ENCODE results near the gene TJAP1.

TJAP1 gene

DNA sequence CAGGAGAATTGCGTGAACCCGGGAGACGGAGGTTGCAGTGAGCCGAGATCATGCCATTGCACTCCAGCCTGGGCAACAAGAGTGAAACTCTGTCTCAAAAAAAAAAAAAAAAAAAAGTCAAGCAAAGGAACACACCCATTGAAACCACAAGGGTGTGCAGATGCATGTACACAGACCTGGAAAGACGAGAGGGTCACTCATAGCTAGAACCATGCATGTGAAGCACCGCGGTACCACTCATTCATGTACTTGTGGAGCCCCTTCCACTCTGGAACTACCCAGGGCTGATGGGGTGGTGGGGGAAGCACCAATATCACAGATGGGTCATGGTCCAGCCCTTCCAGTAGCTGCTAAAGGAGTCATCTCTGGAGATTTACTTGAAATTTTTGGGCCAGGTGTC, 7.4 kb upstream of the TJAP1 start:
- Histone ChIP-seq H3K27ac (ENCODE audit: low read depth, low read length) (no peak overlapping the region), H3K4me2 (ENCODE audit: low read depth, low read length, poor library complexity, severe bottlenecking) (no peak overlapping the region), H3K9ac (ENCODE audit: low read length) (no peak overlapping the region), H3K4me3 (ENCODE audit: insufficient read depth, low read length, poor library complexity, severe bottlenecking) (no peak overlapping the region), H2AFZ (ENCODE audit: low read depth, low read length, severe bottlenecking) (no peak overlapping the region), H3K9me3 (ENCODE audit: insufficient read depth, low read length) (no peaks in the 10 kb centered on the region), H3K79me2 (ENCODE audit: insufficient read depth, low read length) (no peaks in the 10 kb centered on the region), H3K9me2 (replicated peaks; ENCODE audit: insufficient read depth, low read length) (no peaks in the 10 kb centered on the region), H3K36me3 (ENCODE audit: low read length) (no peaks in the 10 kb centered on the region), H3F3A (ENCODE audit: insufficient read depth) (no peaks in the 10 kb centered on the region), H4K20me1 (ENCODE audit: low read depth, low read length) (no peaks in the 10 kb centered on the region), H3K27me3 (ENCODE audit: low read length) (no peaks in the 10 kb centered on the region)
- no peak for TF ChIP-seq EZH2phosphoT487 (conservative IDR thresholded peaks at IDR 0.05; ENCODE audit: low read length)
- TF ChIP-seq, protein P1, sequence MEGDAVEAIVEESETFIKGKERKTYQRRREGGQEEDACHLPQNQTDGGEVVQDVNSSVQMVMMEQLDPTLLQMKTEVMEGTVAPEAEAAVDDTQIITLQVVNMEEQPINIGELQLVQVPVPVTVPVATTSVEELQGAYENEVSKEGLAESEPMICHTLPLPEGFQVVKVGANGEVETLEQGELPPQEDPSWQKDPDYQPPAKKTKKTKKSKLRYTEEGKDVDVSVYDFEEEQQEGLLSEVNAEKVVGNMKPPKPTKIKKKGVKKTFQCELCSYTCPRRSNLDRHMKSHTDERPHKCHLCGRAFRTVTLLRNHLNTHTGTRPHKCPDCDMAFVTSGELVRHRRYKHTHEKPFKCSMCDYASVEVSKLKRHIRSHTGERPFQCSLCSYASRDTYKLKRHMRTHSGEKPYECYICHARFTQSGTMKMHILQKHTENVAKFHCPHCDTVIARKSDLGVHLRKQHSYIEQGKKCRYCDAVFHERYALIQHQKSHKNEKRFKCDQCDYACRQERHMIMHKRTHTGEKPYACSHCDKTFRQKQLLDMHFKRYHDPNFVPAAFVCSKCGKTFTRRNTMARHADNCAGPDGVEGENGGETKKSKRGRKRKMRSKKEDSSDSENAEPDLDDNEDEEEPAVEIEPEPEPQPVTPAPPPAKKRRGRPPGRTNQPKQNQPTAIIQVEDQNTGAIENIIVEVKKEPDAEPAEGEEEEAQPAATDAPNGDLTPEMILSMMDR (IDR thresholded peaks at IDR 0.05; ENCODE audit: insufficient read depth, low read length, poor library complexity, severe bottlenecking): no peak

GRCh38 chr6:43471399-43471798, 6.0 kb upstream of the TJAP1 start:
- Histone ChIP-seq H4K20me1 (ENCODE audit: low read depth, low read length) (no peaks in the 10 kb centered on the region), H3K36me3 (ENCODE audit: low read length) (no peaks in the 10 kb centered on the region), H3K9ac (ENCODE audit: low read length) (no peak overlapping the region), H2AFZ (ENCODE audit: low read depth, low read length, severe bottlenecking) (no peak overlapping the region), H3K27me3 (ENCODE audit: low read length) (no peaks in the 10 kb centered on the region), H3K4me2 (ENCODE audit: low read depth, low read length, poor library complexity, severe bottlenecking) (no peak overlapping the region), H3F3A (ENCODE audit: insufficient read depth) (peaks cover under 1% of the 10 kb centered on the region; the same call in 1 of the 2 replicates), H3K9me2 (replicated peaks; ENCODE audit: insufficient read depth, low read length) (no peaks in the 10 kb centered on the region), H3K27ac (ENCODE audit: low read depth, low read length) (no peak overlapping the region), H3K9me3 (ENCODE audit: insufficient read depth, low read length) (no peaks in the 10 kb centered on the region), H3K79me2 (ENCODE audit: insufficient read depth, low read length) (no peaks in the 10 kb centered on the region), H3K4me3 (ENCODE audit: insufficient read depth, low read length, poor library complexity, severe bottlenecking) (no peak overlapping the region)
- TF ChIP-seq EZH2phosphoT487 (conservative IDR thresholded peaks at IDR 0.05; ENCODE audit: low read length): no peak
- TF ChIP-seq, protein P1 (IDR thresholded peaks at IDR 0.05; ENCODE audit: insufficient read depth, low read length, poor library complexity, severe bottlenecking): no peak

DNA sequence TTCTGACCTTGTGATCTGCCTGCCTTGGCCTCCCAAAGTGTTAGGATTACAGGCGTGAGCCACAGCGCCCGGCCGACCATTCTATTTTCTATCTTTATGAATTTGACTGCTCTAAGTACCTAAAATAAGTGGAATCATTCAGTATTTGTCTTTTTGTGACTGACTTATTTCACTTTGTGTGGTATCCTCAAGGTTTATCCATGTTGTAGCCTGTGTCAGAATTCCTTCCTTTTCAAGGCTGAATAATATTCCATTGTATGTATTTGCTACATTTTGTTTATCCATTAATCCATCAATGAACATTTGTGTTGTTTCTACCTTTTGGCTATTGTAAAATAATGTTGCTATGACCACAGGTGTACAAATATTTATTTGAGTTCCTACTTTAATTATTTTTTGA, 4.9 kb upstream of the TJAP1 start:
- no peak overlapping the region for H3K4me2 ChIP-seq (ENCODE audit: low read depth, low read length, poor library complexity, severe bottlenecking)
- no peaks in the 10 kb centered on the region for H3K27me3 ChIP-seq (ENCODE audit: low read length)
- TF ChIP-seq, protein P1 (IDR thresholded peaks at IDR 0.05; ENCODE audit: insufficient read depth, low read length, poor library complexity, severe bottlenecking): no peak
- TF ChIP-seq EZH2phosphoT487 (conservative IDR thresholded peaks at IDR 0.05; ENCODE audit: low read length): no peak
- peaks cover 8% of the 10 kb centered on the region; the same call in 1 of the 2 replicates for H3F3A ChIP-seq (ENCODE audit: insufficient read depth)
- H4K20me1 ChIP-seq (ENCODE audit: low read depth, low read length): no peaks in the 10 kb centered on the region
- H3K9me2 ChIP-seq (replicated peaks; ENCODE audit: insufficient read depth, low read length): no peaks in the 10 kb centered on the region
- no peak overlapping the region for H2AFZ ChIP-seq (ENCODE audit: low read depth, low read length, severe bottlenecking)
- H3K4me3 ChIP-seq (ENCODE audit: insufficient read depth, low read length, poor library complexity, severe bottlenecking): no peak overlapping the region
- no peaks in the 10 kb centered on the region for H3K36me3 ChIP-seq (ENCODE audit: low read length)
- no peaks in the 10 kb centered on the region for H3K9me3 ChIP-seq (ENCODE audit: insufficient read depth, low read length)
- H3K79me2 ChIP-seq (ENCODE audit: insufficient read depth, low read length): 0 out of 2 replicates have a peak, but pooled peaks cover under 1% of the 10 kb centered on the region
- no peak overlapping the region for H3K27ac ChIP-seq (ENCODE audit: low read depth, low read length)
- H3K9ac ChIP-seq (ENCODE audit: low read length): no peak overlapping the region
